GM10266 (cell line): ENCODE results near the gene MAP3K5.

Experiments
- DNase-seq: peaks from one replicate; pipeline ENCODE4 v3.0.0; 2012; ENCODE audit errors: extremely low spot score
- TF ChIP-seq, protein P1 (sequence below): IDR thresholded peaks from 2 replicates; pipeline ENCODE4 v1.5.1; 2012; ENCODE audit warnings: mild to moderate bottlenecking, low read depth; ENCODE audit not compliant: control insufficient read depth, insufficient read depth; ENCODE audit errors: missing control alignments

MAP3K5 gene

DNA sequence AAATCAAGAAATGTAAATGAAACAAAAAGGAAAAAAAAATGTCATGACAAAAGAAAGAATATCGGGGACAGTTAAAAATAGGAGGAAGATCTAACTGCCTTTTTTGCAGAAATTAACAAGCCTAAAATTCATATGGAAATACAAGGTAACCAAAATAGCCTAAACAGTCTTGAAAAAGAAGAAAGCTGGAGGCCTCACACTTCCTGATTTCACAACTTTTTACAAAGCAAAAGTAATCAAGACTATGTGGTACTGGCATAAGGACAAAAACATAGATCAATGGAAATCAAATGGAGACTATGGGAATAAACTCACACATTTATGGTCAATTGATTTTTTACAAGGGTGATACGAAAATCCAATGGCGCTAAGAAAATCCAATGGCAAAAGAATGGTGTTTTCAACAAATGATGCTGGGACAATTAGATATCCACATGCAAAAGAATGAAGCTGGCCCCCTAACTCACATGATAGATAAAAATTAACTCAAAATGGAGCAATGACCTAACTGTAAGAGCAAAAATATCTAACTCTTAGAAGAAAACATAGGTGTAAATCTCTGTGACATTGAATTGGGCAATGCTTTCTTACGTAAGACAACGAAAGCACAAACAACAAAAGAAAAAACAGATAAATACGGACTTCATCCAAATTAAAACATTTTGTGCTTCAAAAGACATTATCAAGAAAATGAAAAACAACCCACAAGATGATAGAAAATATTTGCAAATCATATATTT, 24.5 kb downstream of the MAP3K5 start:
- TF ChIP-seq, protein P1, sequence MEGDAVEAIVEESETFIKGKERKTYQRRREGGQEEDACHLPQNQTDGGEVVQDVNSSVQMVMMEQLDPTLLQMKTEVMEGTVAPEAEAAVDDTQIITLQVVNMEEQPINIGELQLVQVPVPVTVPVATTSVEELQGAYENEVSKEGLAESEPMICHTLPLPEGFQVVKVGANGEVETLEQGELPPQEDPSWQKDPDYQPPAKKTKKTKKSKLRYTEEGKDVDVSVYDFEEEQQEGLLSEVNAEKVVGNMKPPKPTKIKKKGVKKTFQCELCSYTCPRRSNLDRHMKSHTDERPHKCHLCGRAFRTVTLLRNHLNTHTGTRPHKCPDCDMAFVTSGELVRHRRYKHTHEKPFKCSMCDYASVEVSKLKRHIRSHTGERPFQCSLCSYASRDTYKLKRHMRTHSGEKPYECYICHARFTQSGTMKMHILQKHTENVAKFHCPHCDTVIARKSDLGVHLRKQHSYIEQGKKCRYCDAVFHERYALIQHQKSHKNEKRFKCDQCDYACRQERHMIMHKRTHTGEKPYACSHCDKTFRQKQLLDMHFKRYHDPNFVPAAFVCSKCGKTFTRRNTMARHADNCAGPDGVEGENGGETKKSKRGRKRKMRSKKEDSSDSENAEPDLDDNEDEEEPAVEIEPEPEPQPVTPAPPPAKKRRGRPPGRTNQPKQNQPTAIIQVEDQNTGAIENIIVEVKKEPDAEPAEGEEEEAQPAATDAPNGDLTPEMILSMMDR: no peak
- DNase-seq: no peak

DNA sequence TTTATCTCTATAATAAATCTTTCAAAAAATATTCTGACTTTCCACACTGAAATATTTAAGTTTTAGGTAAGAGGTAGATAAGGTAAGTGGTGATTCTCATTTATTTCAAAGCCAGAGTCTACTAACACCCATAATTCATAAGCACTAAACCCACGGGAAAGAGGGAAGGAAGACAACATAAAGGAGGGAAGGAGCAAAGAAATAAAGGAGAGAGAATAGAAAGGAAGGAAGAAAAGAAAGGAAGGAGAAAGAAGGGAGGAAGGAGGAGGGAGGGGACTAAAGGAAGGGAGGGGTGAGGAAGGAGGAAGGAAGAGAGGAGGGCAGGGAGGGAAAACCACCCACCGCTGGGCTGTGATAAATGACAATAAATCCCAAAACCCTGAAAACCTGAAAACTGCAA, 25.2 kb downstream of the MAP3K5 start:
- no peak for DNase-seq
- TF ChIP-seq, protein P1: no peak

DNA sequence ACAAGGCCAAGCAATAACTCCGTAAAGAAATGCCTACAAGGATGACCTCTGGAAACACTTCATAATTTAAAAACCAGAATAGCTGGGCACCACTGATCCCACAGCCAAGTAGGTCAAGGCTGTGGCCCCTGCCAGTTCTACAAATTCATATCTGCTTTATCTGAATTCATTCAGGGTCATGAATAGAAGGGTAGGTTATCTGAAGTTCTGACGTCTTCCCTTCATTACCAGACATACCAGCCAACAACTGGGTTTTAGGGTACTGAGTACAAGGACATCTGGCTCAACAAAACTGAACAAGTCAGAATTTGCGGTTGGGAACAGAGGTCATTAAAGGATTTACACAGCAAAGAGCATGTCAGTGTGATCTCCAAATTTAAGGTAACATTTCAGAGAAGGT, 26.0 kb downstream of the MAP3K5 start:
- no peak for DNase-seq
- TF ChIP-seq, protein P1: no peak

DNA sequence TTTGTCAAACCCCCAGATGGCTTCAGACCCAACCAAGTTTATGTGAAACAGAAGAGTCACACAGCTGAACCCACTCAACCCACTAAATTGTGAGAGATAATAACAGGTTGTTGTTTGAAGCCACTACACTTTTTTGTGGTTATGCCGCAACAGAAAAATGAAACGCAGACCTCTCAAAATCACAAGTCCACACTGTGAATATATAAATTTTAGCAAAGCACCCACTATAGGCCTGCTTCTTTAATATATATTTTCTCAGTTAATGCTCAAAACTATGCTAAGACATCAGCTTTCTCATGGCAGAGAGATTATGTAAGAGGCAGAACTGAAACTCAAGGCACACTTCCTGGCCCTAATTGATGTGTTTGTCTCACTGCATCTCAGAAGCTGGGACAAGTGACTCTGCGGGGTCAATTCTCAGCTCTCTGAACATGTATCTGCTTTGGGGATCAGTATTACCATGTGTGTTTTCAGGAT, 27.7 kb downstream of the MAP3K5 start:
- TF ChIP-seq, protein P1: no peak
- no peak for DNase-seq

DNA sequence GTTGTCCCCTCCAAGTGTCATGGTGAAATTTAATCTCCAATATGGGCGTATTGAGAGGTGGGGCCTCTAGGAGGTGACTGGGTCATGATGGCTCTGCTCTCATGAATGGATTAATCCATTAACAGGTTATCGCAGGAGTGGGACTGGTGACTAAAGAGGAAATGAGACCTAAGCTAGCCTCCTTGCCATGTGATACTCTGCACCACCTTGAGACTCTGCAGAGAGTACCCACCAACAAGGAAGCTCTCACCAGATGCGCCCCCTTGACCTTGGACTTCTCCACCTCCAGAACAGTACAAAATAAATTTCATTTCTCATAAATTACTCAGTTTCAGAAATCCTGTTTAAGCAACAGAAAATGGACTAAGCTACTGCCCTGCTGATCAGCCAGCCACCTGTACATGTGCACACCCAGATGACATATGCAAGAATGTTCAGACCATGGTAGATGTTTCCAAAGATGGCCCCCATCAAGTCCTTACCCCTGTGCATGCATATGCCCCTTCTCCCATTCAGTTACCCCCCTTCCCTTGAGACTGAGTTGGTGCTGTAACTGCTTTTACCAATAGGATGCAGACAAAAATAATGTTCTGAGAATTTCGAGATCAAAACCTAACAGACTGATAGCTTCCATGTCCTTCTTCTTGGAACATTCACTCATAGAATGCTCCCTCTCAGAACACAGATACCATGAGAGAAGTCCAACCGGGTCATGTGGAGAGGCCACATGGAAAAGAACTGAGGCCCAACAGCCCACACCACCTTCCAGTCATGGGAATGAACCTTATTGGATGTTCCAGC, 28.4 kb downstream of the MAP3K5 start:
- TF ChIP-seq, protein P1: no peak
- DNase-seq: no peak

DNA sequence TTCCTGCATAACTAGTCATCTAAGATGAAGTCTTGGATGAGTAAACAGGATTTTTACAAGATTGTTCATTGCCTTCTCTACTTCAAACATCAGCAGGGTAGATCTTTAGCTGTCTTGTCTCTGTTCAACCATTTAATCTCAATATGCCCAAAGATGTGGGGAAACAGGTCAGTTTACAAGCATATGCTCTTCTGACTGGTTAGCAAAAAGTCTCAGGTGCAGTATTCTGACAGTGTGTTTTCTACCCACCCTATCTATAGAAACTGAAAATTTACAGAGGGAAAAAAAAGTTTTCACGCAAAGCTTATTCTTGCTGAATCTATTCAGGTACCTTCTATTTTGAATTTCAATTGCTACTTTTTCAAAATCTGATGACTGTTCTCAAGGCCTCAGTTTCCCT, 29.0 kb downstream of the MAP3K5 start:
- TF ChIP-seq, protein P1: no peak
- no peak for DNase-seq
